BLaER1 (cell line): ENCODE results near the gene NHLH2.

ENCODE experiments used
- H3K27ac ChIP-seq: shearing (Covaris generic); formaldehyde crosslinking; 2 replicates; pipeline ENCODE4 v1.8.1; 2022
- H3K27me3 ChIP-seq: shearing (Covaris generic); formaldehyde crosslinking; 2 replicates; pipeline ENCODE4 v1.8.1; 2022
- H3K36me3 ChIP-seq: shearing (Covaris generic); formaldehyde crosslinking; 2 replicates; pipeline ENCODE4 v1.8.1; 2022
- H3K4me1 ChIP-seq: shearing (Covaris generic); formaldehyde crosslinking; 2 replicates; pipeline ENCODE4 v1.8.1; 2022
- H3K4me2 ChIP-seq: shearing (Covaris generic); formaldehyde crosslinking; 2 replicates; pipeline ENCODE4 v1.8.1; 2022
- H3K4me3 ChIP-seq: shearing (Covaris generic); formaldehyde crosslinking; 2 replicates; pipeline ENCODE4 v1.8.1; 2022
- H3K9ac ChIP-seq: shearing (Covaris generic); formaldehyde crosslinking; 2 replicates; pipeline ENCODE4 v1.8.1; 2022
- H3K9me3 ChIP-seq: shearing (Covaris generic); formaldehyde crosslinking; 2 replicates; pipeline ENCODE4 v1.8.1; 2022
- H4K20me1 ChIP-seq: shearing (Covaris generic); formaldehyde crosslinking; 2 replicates; pipeline ENCODE4 v1.8.1; 2022
- Cebpa-rat ChIP-seq: shearing (Covaris generic); IDR thresholded peaks from 2 replicates; pipeline ENCODE4 v1.8.1; 2022

The NHLH2 gene

DNA sequence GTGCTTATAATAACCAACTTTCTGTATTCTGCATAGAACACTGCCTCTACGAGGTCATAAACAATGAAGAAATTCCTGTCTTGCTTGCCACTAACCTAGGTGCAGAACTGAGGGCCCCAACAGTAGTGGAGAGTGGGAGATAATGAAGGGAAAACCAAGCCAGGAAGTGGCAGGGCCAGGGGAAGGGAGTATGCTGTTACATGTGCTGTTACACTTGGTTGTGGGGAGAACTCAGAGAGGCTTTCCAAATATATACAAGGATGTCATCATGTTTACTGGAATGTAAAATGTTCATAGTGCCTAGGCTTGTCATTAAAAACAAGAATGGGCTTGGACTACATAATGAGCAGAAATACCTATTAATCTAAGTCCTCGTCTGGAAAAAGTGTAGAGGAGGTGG, 31.1 kb downstream of the NHLH2 start:
- Histone ChIP-seq H3K4me2 (no peak overlapping the region), H3K9ac (no peak overlapping the region)
- TF ChIP-seq Cebpa-rat = no peak

DNA sequence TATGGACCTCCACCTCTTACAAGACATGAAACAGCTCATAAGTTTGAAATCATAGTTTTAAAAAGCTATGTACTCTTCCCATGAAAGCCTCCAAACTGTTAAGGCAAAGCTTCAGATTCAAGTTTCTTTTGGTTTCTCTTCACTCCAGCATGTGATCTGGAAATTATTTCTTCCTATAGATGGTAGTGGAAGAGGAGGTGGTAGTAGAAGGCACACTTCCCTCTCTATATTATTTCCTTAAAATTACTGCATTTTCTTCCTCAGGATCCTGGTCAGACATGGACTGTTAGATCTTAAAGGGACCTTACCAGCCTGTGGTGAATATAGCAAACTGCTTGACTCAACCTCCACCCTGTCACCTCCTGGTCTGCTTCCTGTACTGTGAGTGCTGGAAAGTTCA, 31.9 kb downstream of the NHLH2 start:
- H3K4me1 ChIP-seq = no peaks in the 10 kb centered on the region
- no peak overlapping the region for H3K9ac ChIP-seq
- H3K36me3 ChIP-seq = no peaks in the 10 kb centered on the region
- no peak for TF ChIP-seq Cebpa-rat
- no peaks in the 10 kb centered on the region for H3K27me3 ChIP-seq
- no peak overlapping the region for H3K4me3 ChIP-seq
- no peaks in the 10 kb centered on the region for H3K9me3 ChIP-seq
- H3K4me2 ChIP-seq = no peak overlapping the region
- no peak overlapping the region for H3K27ac ChIP-seq
- H4K20me1 ChIP-seq = no peaks in the 10 kb centered on the region

More for the DNA sequence above, 31.1 kb downstream of the NHLH2 start:
- Histone ChIP-seq H3K27ac (no peak overlapping the region), H3K9me3 (no peaks in the 10 kb centered on the region), H3K27me3 (no peaks in the 10 kb centered on the region), H4K20me1 (no peaks in the 10 kb centered on the region), H3K36me3 (no peaks in the 10 kb centered on the region), H3K4me3 (no peak overlapping the region), H3K4me1 (no peaks in the 10 kb centered on the region)

DNA sequence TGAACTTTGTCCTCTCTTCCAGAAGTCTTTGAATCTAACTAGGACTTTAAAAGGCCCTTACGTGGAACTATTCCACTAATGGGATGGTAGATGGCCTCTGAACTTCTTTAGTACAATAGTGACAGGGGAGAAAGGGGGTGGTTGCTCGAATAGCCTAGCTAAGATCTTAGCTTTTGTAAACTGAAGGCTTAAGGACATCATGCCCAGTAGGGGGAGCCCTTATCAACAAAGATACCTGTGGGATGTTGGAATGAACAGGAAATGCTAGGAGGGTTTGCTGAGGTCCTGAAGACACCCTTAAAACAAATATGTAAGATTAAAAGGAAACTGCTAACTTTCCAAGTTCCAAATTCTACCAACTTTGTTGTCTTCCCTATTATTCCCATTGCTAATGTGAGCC, 33.2 kb downstream of the NHLH2 start:
- Histone ChIP-seq H3K9me3 (no peaks in the 10 kb centered on the region), H3K27me3 (no peaks in the 10 kb centered on the region), H3K27ac (no peak overlapping the region), H3K4me1 (no peaks in the 10 kb centered on the region), H3K9ac (no peak overlapping the region), H3K36me3 (no peaks in the 10 kb centered on the region), H3K4me2 (no peak overlapping the region), H4K20me1 (no peaks in the 10 kb centered on the region), H3K4me3 (no peak overlapping the region)
- TF ChIP-seq Cebpa-rat = no peak

DNA sequence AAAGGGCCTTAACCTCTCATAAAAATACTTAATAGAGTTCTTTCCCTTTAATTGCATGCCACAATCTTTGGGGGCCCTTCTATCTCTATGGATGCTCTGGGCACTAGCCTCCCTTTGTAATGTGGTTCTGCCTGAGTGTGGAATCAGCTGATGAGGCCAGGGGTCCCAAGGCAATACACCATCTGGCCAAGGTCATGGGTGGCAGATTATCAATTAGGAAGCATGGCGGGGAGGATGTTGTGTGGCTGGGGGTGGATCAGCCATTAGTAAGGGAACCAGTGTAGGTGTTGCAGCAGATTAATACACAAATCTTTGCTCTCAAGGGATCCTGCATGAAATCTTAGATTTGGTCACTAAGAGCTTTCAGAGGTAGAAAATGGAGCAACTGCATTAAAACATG, 35.3 kb downstream of the NHLH2 start:
- Histone ChIP-seq H4K20me1 (no peaks in the 10 kb centered on the region), H3K9ac (no peak overlapping the region), H3K27me3 (no peaks in the 10 kb centered on the region), H3K9me3 (no peaks in the 10 kb centered on the region), H3K4me3 (no peak overlapping the region), H3K4me1 (no peaks in the 10 kb centered on the region), H3K4me2 (no peak overlapping the region), H3K36me3 (no peaks in the 10 kb centered on the region), H3K27ac (no peak overlapping the region)
- no peak for TF ChIP-seq Cebpa-rat

DNA sequence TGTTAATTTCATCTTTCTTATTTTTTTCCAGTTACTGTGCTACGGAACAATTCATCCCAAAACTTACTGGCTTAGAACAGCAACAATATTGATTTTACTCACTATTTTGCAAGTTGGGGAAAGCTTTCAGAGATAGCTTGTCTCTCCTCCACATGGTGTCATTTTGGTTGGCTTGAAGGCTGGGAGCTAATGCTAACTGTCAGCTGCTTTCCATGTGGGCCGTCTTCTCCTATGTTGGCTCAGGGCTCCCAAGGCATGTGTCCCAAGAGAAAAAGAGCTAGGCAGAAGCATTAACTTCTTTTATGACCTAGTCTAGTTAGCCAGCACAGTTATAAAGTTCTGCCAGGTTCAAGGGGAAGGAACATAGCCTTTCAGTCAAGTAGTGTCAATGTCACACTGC, 38.5 kb downstream of the NHLH2 start:
- no peak for TF ChIP-seq Cebpa-rat
- Histone ChIP-seq H3K4me3 (no peak overlapping the region), H3K27me3 (no peaks in the 10 kb centered on the region)

DNA sequence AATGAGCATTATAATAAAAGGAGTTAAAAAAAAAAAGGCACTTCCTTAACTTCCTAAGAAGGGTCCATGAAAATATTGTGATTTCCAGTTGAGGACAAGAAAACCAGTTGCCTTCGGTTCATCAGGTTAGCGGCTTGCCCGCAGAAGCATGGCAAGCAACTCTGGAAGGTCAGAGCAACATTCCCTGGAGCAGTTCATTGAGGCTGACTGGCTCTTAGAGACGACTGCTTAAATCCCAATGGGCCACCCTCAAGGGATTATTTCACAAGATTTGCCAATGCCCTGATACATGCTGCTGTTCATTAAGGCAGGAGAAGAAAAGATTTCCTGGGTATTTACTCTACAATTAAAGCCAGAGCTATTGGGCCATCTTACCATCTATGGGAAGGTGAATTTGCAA, 43.4 kb downstream of the NHLH2 start:
- TF ChIP-seq Cebpa-rat = no peak
- Histone ChIP-seq H3K4me3 (no peak overlapping the region), H3K9ac (no peak overlapping the region), H3K36me3 (no peaks in the 10 kb centered on the region), H4K20me1 (no peaks in the 10 kb centered on the region), H3K9me3 (no peaks in the 10 kb centered on the region), H3K27ac (no peak overlapping the region), H3K4me2 (no peak overlapping the region), H3K4me1 (no peaks in the 10 kb centered on the region), H3K27me3 (no peaks in the 10 kb centered on the region)

More for the DNA sequence above, 38.5 kb downstream of the NHLH2 start:
- Histone ChIP-seq H3K36me3 (no peaks in the 10 kb centered on the region), H3K4me2 (no peak overlapping the region), H3K27ac (no peak overlapping the region), H3K9ac (no peak overlapping the region), H3K9me3 (no peaks in the 10 kb centered on the region), H4K20me1 (no peaks in the 10 kb centered on the region), H3K4me1 (no peaks in the 10 kb centered on the region)

DNA sequence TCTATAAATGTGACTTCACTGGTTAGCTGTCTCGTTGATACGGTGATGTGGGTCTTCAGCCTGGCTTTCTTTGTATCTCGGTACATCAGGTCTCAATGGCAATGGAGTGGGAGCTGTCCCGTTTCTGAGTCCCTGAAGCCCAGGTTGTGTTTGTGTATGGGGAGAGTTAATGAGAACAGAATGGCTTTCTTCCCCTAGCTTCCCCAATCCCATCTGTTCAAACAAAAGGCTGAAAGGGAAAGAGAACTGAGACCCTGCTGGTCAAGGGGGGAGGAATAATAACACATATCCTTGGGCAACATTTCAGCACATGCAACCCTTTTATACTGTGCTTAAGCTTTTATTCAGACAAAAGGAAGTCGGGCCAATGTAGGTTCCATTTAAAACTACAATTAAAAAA, 44.0 kb downstream of the NHLH2 start:
- Histone ChIP-seq H3K9me3 (no peaks in the 10 kb centered on the region), H3K9ac (no peak overlapping the region), H3K4me3 (no peak overlapping the region), H3K27ac (no peak overlapping the region), H3K4me1 (no peaks in the 10 kb centered on the region), H3K27me3 (no peaks in the 10 kb centered on the region), H3K36me3 (no peaks in the 10 kb centered on the region), H3K4me2 (no peak overlapping the region), H4K20me1 (no peaks in the 10 kb centered on the region)
- no peak for TF ChIP-seq Cebpa-rat

DNA sequence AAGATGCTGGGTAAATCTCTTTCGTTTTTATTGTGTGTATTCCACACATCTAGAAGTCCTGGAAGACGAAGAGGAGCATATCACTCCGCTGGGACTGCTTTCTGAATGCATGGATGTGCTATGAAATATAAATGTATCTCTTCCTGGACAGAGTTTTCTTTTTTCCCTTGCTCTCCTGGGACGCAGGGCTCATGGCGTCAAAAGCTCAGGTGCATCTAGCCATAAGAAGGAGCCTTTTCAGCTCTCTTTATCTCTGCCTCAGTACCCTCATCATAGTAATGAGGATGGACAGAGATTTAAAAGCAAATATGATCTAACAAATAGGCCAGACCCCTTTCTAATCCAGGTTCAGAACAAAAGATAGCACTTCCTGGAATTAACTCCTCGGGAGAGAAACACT, 44.9 kb downstream of the NHLH2 start:
- TF ChIP-seq Cebpa-rat = no peak
- Histone ChIP-seq H3K4me1 (peaks cover 1% of the 10 kb centered on the region), H3K27ac (no peak overlapping the region), H3K9me3 (no peaks in the 10 kb centered on the region), H3K27me3 (no peaks in the 10 kb centered on the region), H3K4me3 (no peak overlapping the region), H3K4me2 (no peak overlapping the region), H4K20me1 (no peaks in the 10 kb centered on the region), H3K36me3 (no peaks in the 10 kb centered on the region), H3K9ac (no peak overlapping the region)

DNA sequence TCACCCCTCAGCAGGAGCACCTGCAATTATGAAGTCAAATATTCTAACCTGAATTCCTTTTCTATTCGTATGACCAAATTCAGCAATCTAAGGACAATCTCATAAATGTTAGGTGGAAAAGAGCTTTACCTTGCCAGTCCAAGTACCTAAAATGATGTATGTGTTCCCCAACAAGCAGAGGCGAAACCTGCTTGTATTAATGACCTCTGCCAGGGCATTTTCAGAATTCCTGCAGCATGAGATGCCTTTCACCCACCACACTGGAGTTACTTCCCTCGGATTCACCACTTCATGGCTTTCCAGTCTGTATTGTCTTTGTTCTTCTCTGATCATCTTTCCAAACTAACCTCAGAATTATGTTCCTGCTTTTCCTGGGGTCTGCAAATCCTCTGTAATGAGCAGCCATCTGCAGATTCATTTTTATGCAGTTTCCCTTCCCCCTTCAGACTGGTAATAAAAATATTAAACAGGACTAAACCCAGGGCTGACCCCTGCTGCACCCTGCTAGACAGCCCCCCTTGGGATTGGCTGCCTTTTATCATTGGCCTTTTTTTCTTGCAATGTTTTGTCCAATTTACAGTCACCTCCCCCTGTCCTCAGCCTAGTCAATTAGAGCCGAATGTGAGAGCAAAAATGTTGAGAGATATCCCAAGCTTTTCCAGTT, 45.8 kb downstream of the NHLH2 start:
- Histone ChIP-seq H3K4me1 (peaks cover 5% of the 10 kb centered on the region), H3K27ac (no peak overlapping the region), H3K27me3 (no peaks in the 10 kb centered on the region), H3K36me3 (no peaks in the 10 kb centered on the region), H3K9ac (no peak overlapping the region), H3K4me3 (no peak overlapping the region), H3K9me3 (no peaks in the 10 kb centered on the region), H3K4me2 (no peak overlapping the region), H4K20me1 (no peaks in the 10 kb centered on the region)
- no peak for TF ChIP-seq Cebpa-rat

DNA sequence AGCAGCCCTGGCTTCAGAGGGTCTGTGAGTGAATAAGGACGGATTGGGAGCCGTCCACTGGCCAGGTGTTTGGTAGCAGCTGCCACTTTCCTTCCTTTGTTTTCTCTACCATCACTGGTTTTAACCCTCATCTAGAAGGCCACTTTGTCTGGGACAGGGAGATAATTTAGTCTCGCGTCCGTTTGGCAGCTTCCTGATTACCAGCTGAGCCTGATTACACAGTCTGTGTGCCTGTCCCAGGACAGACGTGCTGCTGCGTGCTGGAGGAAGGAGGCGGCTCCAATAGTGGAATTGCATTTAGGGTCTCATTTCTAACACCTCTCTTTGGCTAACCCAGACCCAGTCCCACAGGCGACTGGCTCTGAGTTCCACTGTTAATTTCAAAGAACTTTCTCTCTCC, 47.8 kb downstream of the NHLH2 start:
- no peak for TF ChIP-seq Cebpa-rat

DNA sequence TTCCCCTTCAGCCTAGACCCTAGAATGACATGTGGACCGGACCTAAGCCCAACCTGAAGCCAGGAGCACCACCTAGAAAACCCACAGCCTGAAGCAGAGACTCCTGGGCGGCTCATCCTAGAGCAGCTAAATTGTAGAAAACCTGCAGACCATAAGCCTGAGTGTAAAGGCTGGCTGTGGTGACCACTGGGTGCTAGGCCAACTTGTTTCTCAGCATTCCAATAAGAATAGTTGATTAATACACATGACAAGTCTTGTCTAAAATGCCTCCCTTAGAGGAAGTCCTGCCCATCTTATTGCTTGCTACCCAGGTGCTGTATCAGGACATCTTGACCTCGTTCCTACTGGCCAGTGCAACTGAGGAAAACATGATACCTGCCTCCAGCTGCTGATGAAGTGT, 49.1 kb downstream of the NHLH2 start:
- TF ChIP-seq Cebpa-rat = no peak
- H3K9ac ChIP-seq = no peak overlapping the region
- no peak overlapping the region for H3K4me3 ChIP-seq
- H4K20me1 ChIP-seq = no peaks in the 10 kb centered on the region
- no peaks in the 10 kb centered on the region for H3K36me3 ChIP-seq
- peaks cover 5% of the 10 kb centered on the region for H3K4me1 ChIP-seq
- no peaks in the 10 kb centered on the region for H3K9me3 ChIP-seq
- no peaks in the 10 kb centered on the region for H3K27me3 ChIP-seq
- H3K4me2 ChIP-seq = no peak overlapping the region
- no peak overlapping the region for H3K27ac ChIP-seq

More for the DNA sequence above, 47.8 kb downstream of the NHLH2 start:
- Histone ChIP-seq H3K27ac (no peak overlapping the region), H3K4me3 (no peak overlapping the region), H3K36me3 (no peaks in the 10 kb centered on the region), H3K9me3 (no peaks in the 10 kb centered on the region), H3K4me2 (no peak overlapping the region), H3K27me3 (no peaks in the 10 kb centered on the region), H3K4me1 (peaks cover 5% of the 10 kb centered on the region), H3K9ac (no peak overlapping the region), H4K20me1 (no peaks in the 10 kb centered on the region)
